ENCODE results near the gene PTGER3. TPM values are rescaled to one million over a fixed set of nuclear protein-coding genes. Genes with fewer than 3 reads are reported as not detected.
"Not testable (repeated sequence)": the region's sequence is repeated elsewhere in the genome, so short reads cannot be mapped to it uniquely, and the experiment has no call there.

The PTGER3 gene
- total RNA-seq, 2 experiments from 2014 or later, result not detected

- H3K4me3 Mint-ChIP-seq, result no peak overlapping the region
- no peak overlapping the region for H3K27ac Mint-ChIP-seq
- no peaks in the 10 kb centered on the region for H3K36me3 Mint-ChIP-seq
- peaks cover 4% of the 10 kb centered on the region for H3K27me3 Mint-ChIP-seq
- H3K4me1 Mint-ChIP-seq, result no peaks in the 10 kb centered on the region
- peaks cover 1% of the 10 kb centered on the region for H3K9me3 Mint-ChIP-seq
- no peak for DNase-seq
Measured at GRCh38 chr1:70966018-70966638, 81.5 kb downstream of the PTGER3 start.

GRCh38 chr1:70963374-70963773 lies 84.2 kb downstream of the PTGER3 start:
- Mint-ChIP-seq H3K9me3 (peaks cover 1% of the 10 kb centered on the region), H3K4me3 (no peak overlapping the region), H3K4me1 (no peaks in the 10 kb centered on the region), H3K36me3 (no peaks in the 10 kb centered on the region), H3K27me3 (peaks cover 4% of the 10 kb centered on the region), H3K27ac (no peak overlapping the region)
- no peak for DNase-seq

GRCh38 chr1:70961374-70961975 lies 86.1 kb downstream of the PTGER3 start:
- no peak overlapping the region for H3K4me3 Mint-ChIP-seq
- no peaks in the 10 kb centered on the region for H3K4me1 Mint-ChIP-seq
- H3K36me3 Mint-ChIP-seq, result no peaks in the 10 kb centered on the region
- H3K9me3 Mint-ChIP-seq, result peaks cover 1% of the 10 kb centered on the region
- DNase-seq, result no peak
- H3K27me3 Mint-ChIP-seq, result peaks cover 1% of the 10 kb centered on the region
- no peak overlapping the region for H3K27ac Mint-ChIP-seq

- H3K27me3 Mint-ChIP-seq, result peaks cover 9% of the 10 kb centered on the region
- no peaks in the 10 kb centered on the region for H3K36me3 Mint-ChIP-seq
- no peak overlapping the region for H3K27ac Mint-ChIP-seq
- H3K4me3 Mint-ChIP-seq, result no peak overlapping the region
- no peaks in the 10 kb centered on the region for H3K4me1 Mint-ChIP-seq
- no peaks in the 10 kb centered on the region for H3K9me3 Mint-ChIP-seq
- no peak for DNase-seq
Measured at GRCh38 chr1:70948396-70949017, 99.1 kb downstream of the PTGER3 start.

GRCh38 chr1:70947835-70948234 lies 99.8 kb downstream of the PTGER3 start:
- Mint-ChIP-seq H3K9me3 (no peaks in the 10 kb centered on the region), H3K27ac (no peak overlapping the region), H3K36me3 (no peaks in the 10 kb centered on the region), H3K4me3 (no peak overlapping the region), H3K27me3 (peaks cover 9% of the 10 kb centered on the region), H3K4me1 (no peaks in the 10 kb centered on the region)
- no peak for DNase-seq

GRCh38 chr1:70945676-70946075 lies 101.9 kb downstream of the PTGER3 start:
- no peaks in the 10 kb centered on the region for H3K4me1 Mint-ChIP-seq
- H3K4me3 Mint-ChIP-seq, result no peak overlapping the region
- no peaks in the 10 kb centered on the region for H3K9me3 Mint-ChIP-seq
- peaks cover 9% of the 10 kb centered on the region for H3K27me3 Mint-ChIP-seq
- no peak overlapping the region for H3K27ac Mint-ChIP-seq
- DNase-seq, result no peak
- no peaks in the 10 kb centered on the region for H3K36me3 Mint-ChIP-seq

GRCh38 chr1:70945251-70945650 lies 102.4 kb downstream of the PTGER3 start:
- Mint-ChIP-seq H3K4me1 (no peaks in the 10 kb centered on the region), H3K27me3 (peaks cover 9% of the 10 kb centered on the region), H3K9me3 (no peaks in the 10 kb centered on the region), H3K27ac (no peak overlapping the region), H3K36me3 (no peaks in the 10 kb centered on the region), H3K4me3 (no peak overlapping the region)
- no peak for DNase-seq

- Mint-ChIP-seq H3K4me3 (no peak overlapping the region), H3K4me1 (no peaks in the 10 kb centered on the region), H3K27ac (no peak overlapping the region), H3K9me3 (no peaks in the 10 kb centered on the region), H3K36me3 (no peaks in the 10 kb centered on the region), H3K27me3 (no peaks in the 10 kb centered on the region)
- DNase-seq, result no peak
Measured at GRCh38 chr1:70941563-70941962, 106.1 kb downstream of the PTGER3 start.

- H3K36me3 Mint-ChIP-seq, H3K9me3 Mint-ChIP-seq, DNase-seq, H3K4me1 Mint-ChIP-seq, H3K4me3 Mint-ChIP-seq, H3K27me3 Mint-ChIP-seq, H3K27ac Mint-ChIP-seq: not testable (repeated sequence)
Measured at GRCh38 chr1:70940398-70940797, 107.2 kb downstream of the PTGER3 start.

GRCh38 chr1:70934194-70934961 lies 113.2 kb downstream of the PTGER3 start:
- no peaks in the 10 kb centered on the region for H3K36me3 Mint-ChIP-seq
- no peak overlapping the region for H3K27ac Mint-ChIP-seq
- H3K4me3 Mint-ChIP-seq, result no peak overlapping the region
- H3K4me1 Mint-ChIP-seq, result no peaks in the 10 kb centered on the region
- H3K27me3 Mint-ChIP-seq, result peaks cover 9% of the 10 kb centered on the region
- DNase-seq, result no peak
- H3K9me3 Mint-ChIP-seq, result no peaks in the 10 kb centered on the region

- Mint-ChIP-seq H3K4me1 (no peaks in the 10 kb centered on the region), H3K27ac (no peak overlapping the region), H3K4me3 (no peak overlapping the region), H3K9me3 (no peaks in the 10 kb centered on the region), H3K27me3 (peaks cover 14% of the 10 kb centered on the region), H3K36me3 (no peaks in the 10 kb centered on the region)
- DNase-seq, result no peak
Measured at GRCh38 chr1:70930062-70930461, 117.6 kb downstream of the PTGER3 start.

- H3K36me3 Mint-ChIP-seq, result no peaks in the 10 kb centered on the region
- no peaks in the 10 kb centered on the region for H3K27me3 Mint-ChIP-seq
- H3K4me3 Mint-ChIP-seq, result no peak overlapping the region
- H3K9me3 Mint-ChIP-seq, result peaks cover 13% of the 10 kb centered on the region
- DNase-seq, result no peak
- H3K27ac Mint-ChIP-seq, result no peak overlapping the region
- H3K4me1 Mint-ChIP-seq, result no peaks in the 10 kb centered on the region
Measured at GRCh38 chr1:70922196-70922595, 125.4 kb downstream of the PTGER3 start.

Other genes starting within 250 kb of the PTGER3 start
- gene ZRANB2, start 33.2 kb upstream of the PTGER3 start, total RNA-seq, result 100 to 1,000 TPM; 110 to 116 TPM

Measured in activated naive CD8-positive, alpha-beta T cell treated with anti-CD3 and anti-CD28 coated beads for 36 hours (primary cell).